Dedifferentiated amniotic fluid mesenchymal stem cell (primary cell): ENCODE results near the gene WWC1.

Experiments
- DNase-seq: peaks from one replicate; pipeline ENCODE4 v3.0.0-alpha.2; 2016; ENCODE audit errors: extremely low spot score

Gene WWC1

DNA sequence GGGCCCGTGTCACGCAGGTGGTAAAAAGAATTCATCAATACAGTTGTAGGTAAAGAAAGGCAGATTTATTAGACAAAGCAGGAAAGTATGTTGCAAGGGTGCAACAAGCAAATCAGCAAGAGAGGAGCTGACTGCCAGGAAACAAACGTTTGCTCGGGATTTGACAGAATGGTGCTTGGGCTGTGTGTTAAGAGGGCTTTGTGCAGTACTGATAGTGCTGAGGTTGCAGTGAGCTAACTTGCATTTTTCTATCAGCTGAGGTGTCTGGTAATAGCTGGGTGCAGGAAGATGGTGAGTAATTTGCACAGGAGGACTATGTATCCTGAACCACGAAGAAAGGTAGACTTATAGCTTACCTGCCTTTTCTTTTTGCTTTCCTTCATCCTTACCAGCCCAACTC is 190.9 kb downstream of the WWC1 start:
- DNase-seq, result no peak

DNA sequence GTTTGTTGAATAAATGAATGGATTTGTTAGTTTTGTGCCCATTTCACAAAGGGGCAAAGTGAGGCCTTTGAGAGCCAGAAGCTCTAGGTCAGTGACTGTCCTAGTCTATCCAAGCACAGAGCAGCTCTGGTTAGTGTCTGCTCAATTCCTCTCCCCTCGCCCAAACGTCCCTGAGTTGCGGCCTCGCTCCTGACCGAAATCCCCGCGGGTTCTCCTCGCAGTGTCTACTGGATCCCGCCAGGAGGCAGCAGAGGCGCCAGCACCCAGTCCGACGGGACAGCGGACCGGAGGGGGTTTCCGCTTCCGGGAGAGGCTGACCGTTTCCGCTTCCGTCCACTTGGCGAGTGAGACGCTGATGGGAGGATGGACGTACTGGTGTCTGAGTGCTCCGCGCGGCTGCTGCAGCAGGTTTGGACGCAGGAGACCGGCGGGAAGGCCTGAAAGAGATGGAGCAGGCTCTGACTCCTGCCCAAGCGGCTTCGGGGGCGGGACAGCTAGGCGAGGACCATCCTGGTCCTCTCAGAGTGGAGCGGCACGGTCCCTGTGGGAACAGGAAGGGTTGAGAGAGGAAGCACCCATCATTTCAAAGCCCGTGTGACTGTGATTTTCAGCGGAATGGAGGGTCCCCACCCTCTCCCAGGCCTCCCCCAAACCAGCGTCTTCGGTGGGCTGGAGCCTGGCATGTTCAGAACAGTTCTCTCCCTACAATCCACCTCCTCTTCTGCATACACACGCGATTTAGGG is 194.9 kb downstream of the WWC1 start, which contains the start of gene RARS1:
RARS1 (plus strand) TSS at position 336 of the 744 bp plus-strand sequence; CDS start at position 364, 28 bp downstream.
- DNase-seq, result peak; percentile 98

DNA sequence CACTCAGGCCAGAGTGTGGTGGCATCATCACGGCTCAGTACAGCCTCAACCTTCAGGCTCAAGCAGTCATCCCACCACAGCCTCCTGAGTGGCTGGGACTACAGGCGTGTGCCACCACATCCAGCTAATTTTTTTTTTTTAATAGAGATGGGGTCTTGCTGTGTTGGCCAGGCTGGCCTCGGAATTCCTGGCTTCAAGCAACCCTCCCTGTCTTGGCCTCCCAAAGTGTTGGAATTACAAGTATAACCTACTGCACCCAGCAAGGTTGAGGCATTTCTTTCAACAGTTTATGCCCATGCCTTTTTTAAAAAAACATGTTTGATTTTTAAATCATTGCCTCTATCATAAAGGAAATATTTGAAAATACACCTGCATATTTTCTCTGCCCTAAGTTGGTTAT is 197.6 kb downstream of the WWC1 start:
- DNase-seq, result no peak

DNA sequence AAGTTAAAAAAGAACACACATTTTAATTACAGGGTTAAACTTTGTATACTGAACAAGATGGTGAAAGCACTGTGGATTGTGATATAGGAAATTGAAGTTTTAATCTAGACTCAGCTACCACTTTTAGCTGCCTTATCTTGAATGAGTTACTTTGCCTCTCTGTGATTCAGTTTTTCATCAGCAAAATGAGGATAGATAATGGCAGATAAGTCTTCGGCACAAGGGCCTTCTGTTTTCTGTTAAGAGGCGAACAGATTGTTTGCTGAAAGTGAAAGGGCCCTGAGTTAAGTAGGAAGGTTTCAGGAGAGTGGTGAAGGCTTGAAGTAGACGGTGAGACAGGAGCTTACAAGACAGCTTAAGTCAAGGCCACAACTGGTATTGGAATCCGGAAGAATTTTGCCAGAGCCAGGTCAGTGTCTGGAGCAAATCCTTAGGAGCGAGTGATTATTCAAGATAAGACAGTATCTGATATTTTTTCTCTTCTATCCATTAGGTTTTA is 202.7 kb downstream of the WWC1 start:
- DNase-seq, result no peak

DNA sequence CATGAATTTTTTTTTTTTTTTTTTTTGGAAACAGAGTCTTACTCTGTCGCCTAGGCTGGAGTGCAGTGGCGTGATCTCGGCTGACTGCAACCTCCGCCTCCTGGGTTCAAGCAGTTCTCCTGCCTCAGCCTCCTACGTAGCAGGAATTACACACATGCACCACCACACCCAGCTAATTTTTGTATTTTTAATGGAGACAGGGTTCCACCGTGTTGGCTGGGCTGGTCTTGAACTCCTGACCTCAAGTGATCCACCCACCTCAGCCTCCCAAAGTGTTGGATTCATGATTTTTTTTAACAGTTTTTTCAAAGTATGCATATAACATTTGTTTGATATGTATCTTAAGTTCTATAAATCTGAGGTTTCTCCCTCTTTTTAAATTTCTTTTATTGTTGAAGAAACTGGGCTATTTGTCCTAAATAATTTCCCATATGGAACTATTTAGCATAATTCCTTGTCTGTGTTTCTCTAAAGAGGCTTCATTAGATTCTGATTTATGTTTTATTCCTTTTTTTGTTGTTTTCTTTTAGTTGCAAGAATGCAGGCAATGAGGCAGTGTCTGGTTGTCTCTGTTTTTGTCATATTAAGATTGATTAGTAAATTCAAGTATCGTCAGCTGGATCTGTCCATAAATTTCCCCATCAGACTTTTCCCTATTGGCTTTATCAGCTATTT is 211.3 kb downstream of the WWC1 start:
- no peak for DNase-seq

DNA sequence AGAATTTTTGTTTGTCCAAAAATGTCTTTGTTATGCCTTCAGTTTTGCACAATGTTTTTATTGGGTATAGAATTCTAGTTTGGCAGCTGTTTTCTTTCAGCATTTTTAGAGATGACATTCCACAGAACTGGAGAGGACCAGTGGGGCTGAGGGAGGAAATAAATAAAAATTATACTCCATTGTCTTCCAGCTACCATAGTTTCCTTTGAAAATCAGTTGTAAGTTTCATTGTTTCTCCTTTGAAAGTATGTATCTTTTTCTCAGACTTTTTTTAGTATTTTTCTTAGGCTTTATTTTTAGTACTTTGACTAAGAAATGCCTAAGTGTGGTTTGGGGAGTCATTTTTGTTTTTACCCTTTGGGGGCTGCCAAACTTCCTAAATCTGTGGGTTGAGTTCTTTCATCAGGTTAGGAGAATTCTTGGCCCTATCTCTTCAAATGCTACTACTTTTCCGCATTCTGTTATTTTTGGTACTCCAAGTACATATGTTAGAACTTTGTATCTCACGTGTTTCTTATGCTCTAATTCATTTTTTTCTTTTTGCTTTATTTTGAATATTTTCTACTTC is 222.5 kb downstream of the WWC1 start:
- no peak for DNase-seq
